SK-N-SH treated with all-trans-retinoic acid at 6 μM for 48 hours (cell line): Measurements from ENCODE around the gene OR6C65.
"Not testable (repeated sequence)": the region's sequence is repeated elsewhere in the genome, so short reads cannot be mapped to it uniquely, and the experiment has no call there.

Source experiments
- ARNTL ChIP-seq: fragments of 450-650 bp; formaldehyde crosslinking; IDR thresholded peaks from 2 replicates; pipeline ENCODE4 v1.5.0; 2020; ENCODE audit warnings: low read depth, mild to moderate bottlenecking, moderate library complexity, borderline replicate concordance
- CREB5 ChIP-seq: fragments of 250-450 bp; sonication (Bioruptor Pico); IDR thresholded peaks from 2 replicates; pipeline ENCODE4 v1.5.1; 2020; ENCODE audit warnings: low read depth, mild to moderate bottlenecking, moderate library complexity
- CSDC2 ChIP-seq: fragments of 250-450 bp; sonication (Bioruptor Pico); IDR thresholded peaks from 2 replicates; pipeline ENCODE4 v1.5.0; 2020; ENCODE audit warnings: mild to moderate bottlenecking, moderate library complexity
- GLIS3 ChIP-seq: fragments of 250-450 bp; sonication (Bioruptor Pico); IDR thresholded peaks from 2 replicates; pipeline ENCODE4 v1.5.0; 2020; ENCODE audit warnings: mild to moderate bottlenecking, moderate library complexity
- PATZ1 ChIP-seq: fragments of 250-450 bp; sonication (Bioruptor Pico); IDR thresholded peaks from 2 replicates; pipeline ENCODE4 v1.8.0; 2020; ENCODE audit warnings: mild to moderate bottlenecking, moderate library complexity, borderline replicate concordance
- POU6F1 ChIP-seq: fragments of 250-450 bp; sonication (Bioruptor Pico); IDR thresholded peaks from 2 replicates; pipeline ENCODE4 v1.8.0; 2021; ENCODE audit warnings: low read depth, mild to moderate bottlenecking, moderate library complexity, borderline replicate concordance
- SNAI2 ChIP-seq: fragments of 250-450 bp; sonication (Bioruptor Pico); IDR thresholded peaks from 2 replicates; pipeline ENCODE4 v1.5.0; 2020; ENCODE audit warnings: mild to moderate bottlenecking, moderate library complexity
- TOX ChIP-seq: fragments of 250-450 bp; sonication (Bioruptor Pico); IDR thresholded peaks from 2 replicates; pipeline ENCODE4 v1.8.0; 2021; ENCODE audit warnings: mild to moderate bottlenecking, moderate library complexity, borderline replicate concordance
- ZNF8 ChIP-seq: fragments of 450-650 bp; formaldehyde crosslinking; IDR thresholded peaks from 2 replicates; pipeline ENCODE4 v1.5.0; 2020; ENCODE audit warnings: mild to moderate bottlenecking, moderate library complexity

- TF ChIP-seq SNAI2; GLIS3 (CRISPR knock-in tag); CSDC2; TOX (CRISPR knock-in tag); POU6F1 (CRISPR knock-in tag); PATZ1; ARNTL (CRISPR knock-in tag); ZNF8; CREB5: not testable (repeated sequence)
These were observed 14.1 kb downstream of the OR6C65 start for GRCh38 chr12:55414396-55414823.
